ENCODE measurements around the gene CDHR3. TPM values are rescaled to one million over a fixed set of nuclear protein-coding genes. Genes with fewer than 3 reads are reported as not detected.

CDHR3 gene
- total RNA-seq, 6 experiments from 2014 or later: 1.9 to 2.7 (median 2.3) TPM

DNA sequence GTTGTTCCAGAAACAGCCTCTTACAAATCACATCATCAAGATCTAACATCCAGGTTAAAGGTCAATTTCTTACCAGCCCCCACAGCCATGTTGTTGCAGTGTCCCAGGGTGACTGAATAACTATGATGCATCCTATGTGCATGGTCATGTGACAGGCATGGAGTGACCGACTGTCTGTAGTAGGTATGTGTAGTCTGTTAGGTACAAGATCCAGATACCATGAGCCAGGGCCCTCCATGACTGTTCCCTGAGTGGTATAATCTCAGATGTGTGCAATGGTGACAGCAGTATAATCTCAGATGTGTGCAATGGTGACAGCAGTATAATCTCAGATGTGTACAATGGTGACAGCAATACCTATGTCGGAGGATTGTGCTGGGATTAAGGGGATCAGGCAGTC is 8.8 kb downstream of the CDHR3 start:
- Mint-ChIP-seq H3K27ac (no peak overlapping the region), H3K27me3 (ENCODE audit: insufficient read depth) (peaks cover 24% of the 10 kb centered on the region), H3K4me1 (ENCODE audit: low read depth) (peaks cover 13% of the 10 kb centered on the region), H3K9me3 (no peaks in the 10 kb centered on the region), H3K4me3 (no peak overlapping the region), H3K36me3 (ENCODE audit: low read depth) (no peaks in the 10 kb centered on the region)
- no peak for DNase-seq
- TF ChIP-seq, protein P1, sequence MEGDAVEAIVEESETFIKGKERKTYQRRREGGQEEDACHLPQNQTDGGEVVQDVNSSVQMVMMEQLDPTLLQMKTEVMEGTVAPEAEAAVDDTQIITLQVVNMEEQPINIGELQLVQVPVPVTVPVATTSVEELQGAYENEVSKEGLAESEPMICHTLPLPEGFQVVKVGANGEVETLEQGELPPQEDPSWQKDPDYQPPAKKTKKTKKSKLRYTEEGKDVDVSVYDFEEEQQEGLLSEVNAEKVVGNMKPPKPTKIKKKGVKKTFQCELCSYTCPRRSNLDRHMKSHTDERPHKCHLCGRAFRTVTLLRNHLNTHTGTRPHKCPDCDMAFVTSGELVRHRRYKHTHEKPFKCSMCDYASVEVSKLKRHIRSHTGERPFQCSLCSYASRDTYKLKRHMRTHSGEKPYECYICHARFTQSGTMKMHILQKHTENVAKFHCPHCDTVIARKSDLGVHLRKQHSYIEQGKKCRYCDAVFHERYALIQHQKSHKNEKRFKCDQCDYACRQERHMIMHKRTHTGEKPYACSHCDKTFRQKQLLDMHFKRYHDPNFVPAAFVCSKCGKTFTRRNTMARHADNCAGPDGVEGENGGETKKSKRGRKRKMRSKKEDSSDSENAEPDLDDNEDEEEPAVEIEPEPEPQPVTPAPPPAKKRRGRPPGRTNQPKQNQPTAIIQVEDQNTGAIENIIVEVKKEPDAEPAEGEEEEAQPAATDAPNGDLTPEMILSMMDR (IDR thresholded peaks at IDR 0.05): no peak

DNA sequence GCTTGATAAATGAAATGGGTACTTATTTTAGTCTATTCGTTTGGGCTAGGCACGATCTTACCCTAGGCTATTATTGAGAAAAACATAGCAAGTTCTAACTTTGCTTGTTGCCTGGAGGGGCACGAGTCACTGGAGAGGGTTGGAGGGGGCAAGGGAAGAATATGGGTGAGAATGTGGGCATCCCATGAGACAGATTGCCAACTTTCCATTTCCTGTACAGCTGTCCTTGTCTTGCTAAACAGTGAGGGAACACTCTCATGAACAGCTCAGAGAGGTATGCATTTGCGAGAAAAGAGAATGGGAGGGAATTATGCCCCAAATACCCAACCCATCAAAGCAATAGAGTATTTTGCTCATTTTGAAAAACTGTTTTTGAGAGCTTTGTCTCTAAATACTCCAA is 9.2 kb downstream of the CDHR3 start:
- Mint-ChIP-seq H3K4me1 (ENCODE audit: low read depth) (peaks cover 13% of the 10 kb centered on the region), H3K27me3 (ENCODE audit: insufficient read depth) (peaks cover 26% of the 10 kb centered on the region), H3K4me3 (no peak overlapping the region), H3K36me3 (ENCODE audit: low read depth) (no peaks in the 10 kb centered on the region), H3K9me3 (no peaks in the 10 kb centered on the region), H3K27ac (no peak overlapping the region)
- no peak for DNase-seq
- TF ChIP-seq, protein P1 (IDR thresholded peaks at IDR 0.05): no peak

DNA sequence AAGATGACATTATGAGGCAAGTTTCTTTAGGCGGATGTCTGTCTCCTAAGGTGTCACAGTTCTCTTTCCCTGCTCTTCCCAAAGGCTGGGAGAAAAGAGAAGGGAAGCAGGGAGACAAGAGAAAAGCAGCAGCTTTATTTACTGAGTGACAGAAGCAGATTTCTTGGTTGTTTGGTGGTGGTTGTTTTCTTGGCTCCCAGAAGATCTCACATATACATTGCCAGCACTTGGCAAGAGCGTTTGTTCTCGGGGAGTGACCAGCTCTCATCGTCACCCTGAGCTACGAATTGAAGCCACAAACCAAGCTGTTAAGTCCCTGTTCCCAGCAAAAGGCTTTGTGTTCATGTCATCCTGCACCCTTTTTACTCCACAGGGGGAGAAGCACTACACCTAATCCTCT is 11.4 kb downstream of the CDHR3 start:
- Mint-ChIP-seq H3K36me3 (ENCODE audit: low read depth) (no peaks in the 10 kb centered on the region), H3K4me1 (ENCODE audit: low read depth) (peaks cover 13% of the 10 kb centered on the region), H3K27ac (no peak overlapping the region), H3K9me3 (no peaks in the 10 kb centered on the region), H3K27me3 (ENCODE audit: insufficient read depth) (peaks cover 30% of the 10 kb centered on the region), H3K4me3 (no peak overlapping the region)
- TF ChIP-seq, protein P1 (IDR thresholded peaks at IDR 0.05): no peak
- DNase-seq: no peak

GRCh38 chr7:105975770-105976417 is 12.8 kb downstream of the CDHR3 start:
- no peaks in the 10 kb centered on the region for H3K9me3 Mint-ChIP-seq
- H3K4me1 Mint-ChIP-seq (ENCODE audit: low read depth): peaks cover 13% of the 10 kb centered on the region
- peak; percentile 46 for DNase-seq
- no peaks in the 10 kb centered on the region for H3K36me3 Mint-ChIP-seq (ENCODE audit: low read depth)
- no peak overlapping the region for H3K4me3 Mint-ChIP-seq
- TF ChIP-seq, protein P1 (IDR thresholded peaks at IDR 0.05): no peak
- H3K27ac Mint-ChIP-seq: peak overlapping the region; percentile 73
- peaks cover 26% of the 10 kb centered on the region for H3K27me3 Mint-ChIP-seq (ENCODE audit: insufficient read depth)

DNA sequence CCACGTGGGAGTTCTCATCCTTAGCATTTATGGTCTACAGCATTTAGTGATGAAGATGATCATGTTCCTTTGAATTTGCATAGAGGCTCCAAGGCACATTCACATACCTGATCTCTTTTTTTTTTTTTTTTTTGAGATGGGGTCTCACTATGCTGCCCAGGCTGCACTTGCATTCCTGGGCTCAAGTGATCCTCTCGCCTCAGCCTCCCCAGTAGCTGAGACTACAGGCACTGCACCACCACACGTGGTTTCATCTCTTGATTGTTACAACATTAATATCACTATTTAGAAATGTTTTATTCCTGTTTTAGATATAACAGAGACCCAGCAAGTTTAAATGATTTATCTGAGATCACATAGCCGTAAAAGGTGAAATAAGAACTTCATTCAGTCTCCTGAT is 13.8 kb downstream of the CDHR3 start:
- TF ChIP-seq, protein P1 (IDR thresholded peaks at IDR 0.05): no peak
- H3K27me3 Mint-ChIP-seq (ENCODE audit: insufficient read depth): peaks cover 25% of the 10 kb centered on the region
- H3K36me3 Mint-ChIP-seq (ENCODE audit: low read depth): no peaks in the 10 kb centered on the region
- H3K4me3 Mint-ChIP-seq: no peak overlapping the region
- H3K27ac Mint-ChIP-seq: no peak overlapping the region
- no peak for DNase-seq
- no peaks in the 10 kb centered on the region for H3K9me3 Mint-ChIP-seq
- H3K4me1 Mint-ChIP-seq (ENCODE audit: low read depth): peaks cover 18% of the 10 kb centered on the region
